Measurements from ENCODE around the gene SMAGP.
"Not testable (repeated sequence)": the region's sequence is repeated elsewhere in the genome, so short reads cannot be mapped to it uniquely, and the experiment has no call there.

SMAGP gene

GRCh38 chr12:51264297-51264696 lies 5.9 kb downstream of the SMAGP start:
- no peak for DNase-seq (ENCODE audit: low read depth)

DNA sequence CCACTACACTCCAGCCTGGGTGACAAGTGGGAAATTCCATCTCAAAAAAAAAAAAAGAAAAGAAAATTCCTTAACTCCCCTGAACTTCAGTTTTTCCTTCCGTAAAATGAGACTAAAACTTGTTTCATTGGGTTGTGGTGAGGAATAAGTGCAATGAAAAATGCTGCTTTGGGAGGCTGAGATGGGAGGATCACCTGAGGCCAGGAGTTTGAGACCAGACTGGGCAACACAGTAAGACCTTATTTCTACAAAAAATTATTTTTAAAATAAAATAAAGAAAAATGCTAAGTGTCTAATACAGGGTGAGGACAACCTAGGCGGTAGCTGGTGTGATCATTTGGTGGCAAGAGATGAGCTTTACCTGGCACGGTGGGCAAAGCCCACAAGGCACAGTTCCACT lies 6.9 kb downstream of the SMAGP start:
- no peak for DNase-seq (ENCODE audit: low read depth)

GRCh38 chr12:51262758-51263177 lies 7.4 kb downstream of the SMAGP start:
- no peak for DNase-seq (ENCODE audit: low read depth)

DNA sequence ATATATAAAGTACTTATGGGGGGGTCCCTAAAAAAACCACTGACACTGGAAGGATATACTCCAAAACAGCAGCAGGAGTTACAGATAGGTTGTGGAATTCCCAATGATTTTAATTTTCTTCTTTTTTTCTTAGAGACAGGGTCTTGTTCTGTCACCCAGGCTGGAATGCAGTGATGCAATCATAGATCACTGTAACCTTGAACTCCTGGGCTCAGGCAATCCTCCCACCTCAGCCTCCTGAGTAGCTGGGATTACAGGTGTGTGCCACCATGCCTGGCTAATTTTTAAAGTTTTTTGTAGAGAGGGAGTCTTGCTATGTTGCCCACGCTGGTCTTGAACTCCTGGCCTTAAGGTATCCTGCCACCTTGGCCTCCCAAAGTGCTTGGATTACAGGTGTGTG lies 10.6 kb downstream of the SMAGP start:
- DNase-seq (ENCODE audit: low read depth) = not testable (repeated sequence)

DNA sequence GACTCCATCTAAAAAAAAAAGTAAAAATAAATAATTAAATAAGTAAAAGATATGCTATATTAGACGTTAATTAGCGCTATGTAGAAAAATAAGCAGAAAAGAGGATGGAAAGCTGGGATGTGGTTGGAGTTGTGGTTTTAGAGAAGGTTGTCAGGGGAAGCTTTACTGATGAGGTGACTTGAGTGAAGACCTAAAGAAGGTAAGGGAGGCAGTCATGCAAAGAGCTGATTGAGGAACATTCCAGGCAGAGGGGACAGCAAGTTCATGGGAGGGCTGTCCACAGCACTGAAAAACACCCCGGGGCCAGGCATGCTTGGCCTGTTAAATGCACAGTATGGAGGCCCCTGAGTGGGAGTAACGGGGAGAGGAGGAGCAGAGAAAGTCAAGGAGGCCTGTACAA lies 15.7 kb downstream of the SMAGP start:
- DNase-seq (ENCODE audit: low read depth) = no peak

GRCh38 chr12:51253276-51253675 lies 16.9 kb downstream of the SMAGP start:
- DNase-seq (ENCODE audit: low read depth) = no peak

GRCh38 chr12:51247523-51248206 lies 22.6 kb downstream of the SMAGP start:
- no peak for DNase-seq (ENCODE audit: low read depth)

- DNase-seq (ENCODE audit: low read depth) = no peak
Measured at GRCh38 chr12:51246254-51246853, 23.9 kb downstream of the SMAGP start.

DNA sequence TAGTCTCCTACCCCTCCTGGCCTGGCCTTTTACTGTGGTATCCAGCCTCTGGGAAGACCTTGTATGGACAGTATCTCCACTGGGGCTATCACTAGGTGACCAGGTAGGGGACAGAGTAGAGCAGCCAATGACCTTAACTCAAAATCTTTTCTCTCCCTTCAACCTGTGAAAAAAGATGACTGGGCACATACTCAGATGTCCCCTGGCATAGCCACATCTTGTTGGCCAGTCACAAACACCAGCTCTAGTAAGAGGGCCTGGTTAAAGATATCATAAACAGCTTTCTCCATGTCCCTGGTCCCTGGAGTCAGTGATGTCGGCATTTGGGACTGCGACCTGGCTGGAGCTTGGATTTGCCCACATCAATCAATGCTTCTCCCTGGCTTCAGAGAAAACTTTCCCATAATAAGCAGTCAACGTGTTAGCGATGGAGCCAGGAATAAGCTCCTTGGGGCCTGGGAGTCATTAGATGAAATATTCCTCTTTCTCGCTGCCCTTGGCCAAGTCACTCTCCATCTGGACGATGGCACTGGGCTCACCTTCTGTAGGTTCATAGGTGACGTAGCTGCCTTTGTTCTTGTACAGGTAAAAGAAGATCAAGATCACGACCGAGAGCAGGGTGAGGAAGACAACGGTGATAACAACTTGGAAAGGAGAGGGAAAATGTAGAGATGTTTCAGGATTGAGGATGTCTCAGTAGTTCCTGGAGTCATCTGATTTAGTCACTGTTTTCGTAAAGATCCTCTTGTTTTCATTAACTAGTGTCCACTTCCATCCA lies 24.6 kb downstream of the SMAGP start:
- no peak for DNase-seq (ENCODE audit: low read depth)

GRCh38 chr12:51244269-51244668 lies 25.9 kb downstream of the SMAGP start:
- DNase-seq (ENCODE audit: low read depth) = no peak

DNA sequence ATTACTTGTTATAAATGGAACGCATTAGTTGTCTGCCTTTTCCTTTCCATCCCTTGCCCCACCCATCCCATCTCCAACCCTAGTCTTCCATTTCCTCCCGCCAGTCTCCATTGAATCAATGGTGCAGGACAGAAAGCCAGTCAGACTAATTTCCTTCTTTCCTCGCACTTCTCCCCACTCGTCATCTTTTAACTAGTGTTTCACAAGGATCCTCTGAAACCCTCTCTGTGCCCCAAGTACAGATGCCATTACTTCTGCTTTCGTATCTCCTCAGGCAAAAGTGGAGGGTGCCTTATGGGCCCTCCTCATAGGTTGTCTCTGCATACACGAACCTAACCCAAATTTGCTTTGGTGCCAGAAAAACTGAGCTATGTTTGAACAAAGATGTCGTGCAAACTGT lies 27.3 kb downstream of the SMAGP start:
- no peak for DNase-seq (ENCODE audit: low read depth)

DNA sequence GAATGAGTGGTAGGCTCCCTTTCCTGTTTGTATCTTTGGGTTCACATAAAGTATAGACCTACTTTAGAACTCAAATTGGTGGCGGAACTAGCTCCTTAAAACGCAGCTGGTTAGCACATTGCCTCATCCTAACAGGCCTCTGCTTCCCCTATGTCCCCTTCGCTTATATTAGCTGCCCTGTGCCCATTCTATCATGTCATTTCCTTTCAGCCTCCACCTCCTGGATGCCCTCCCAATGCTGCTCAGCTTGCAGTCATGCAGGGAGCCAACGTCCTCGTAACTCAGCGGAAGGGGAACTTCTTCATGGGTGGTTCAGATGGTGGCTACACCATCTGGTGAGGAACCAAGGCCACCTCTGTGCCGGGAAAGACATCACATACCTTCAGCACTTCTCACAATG lies 28.1 kb downstream of the SMAGP start:
- DNase-seq (ENCODE audit: low read depth) = no peak

DNA sequence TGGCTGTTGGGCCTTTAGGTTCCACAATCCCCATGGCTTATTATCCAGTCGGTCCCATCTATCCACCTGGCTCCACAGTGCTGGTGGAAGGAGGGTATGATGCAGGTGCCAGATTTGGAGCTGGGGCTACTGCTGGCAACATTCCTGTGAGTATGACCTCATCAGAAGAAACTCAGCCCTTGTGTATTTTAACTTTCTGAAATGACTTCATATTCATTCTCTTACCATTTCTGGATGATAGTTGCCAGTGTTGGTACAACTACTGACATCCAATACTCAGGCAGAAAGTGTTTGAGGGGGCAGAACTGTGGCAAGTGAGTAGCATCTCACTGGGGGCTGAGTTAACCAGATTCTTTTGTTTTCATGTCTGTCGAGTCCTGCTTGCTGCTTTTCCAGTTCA lies 29.2 kb downstream of the SMAGP start:
- DNase-seq (ENCODE audit: low read depth) = no peak

DNA sequence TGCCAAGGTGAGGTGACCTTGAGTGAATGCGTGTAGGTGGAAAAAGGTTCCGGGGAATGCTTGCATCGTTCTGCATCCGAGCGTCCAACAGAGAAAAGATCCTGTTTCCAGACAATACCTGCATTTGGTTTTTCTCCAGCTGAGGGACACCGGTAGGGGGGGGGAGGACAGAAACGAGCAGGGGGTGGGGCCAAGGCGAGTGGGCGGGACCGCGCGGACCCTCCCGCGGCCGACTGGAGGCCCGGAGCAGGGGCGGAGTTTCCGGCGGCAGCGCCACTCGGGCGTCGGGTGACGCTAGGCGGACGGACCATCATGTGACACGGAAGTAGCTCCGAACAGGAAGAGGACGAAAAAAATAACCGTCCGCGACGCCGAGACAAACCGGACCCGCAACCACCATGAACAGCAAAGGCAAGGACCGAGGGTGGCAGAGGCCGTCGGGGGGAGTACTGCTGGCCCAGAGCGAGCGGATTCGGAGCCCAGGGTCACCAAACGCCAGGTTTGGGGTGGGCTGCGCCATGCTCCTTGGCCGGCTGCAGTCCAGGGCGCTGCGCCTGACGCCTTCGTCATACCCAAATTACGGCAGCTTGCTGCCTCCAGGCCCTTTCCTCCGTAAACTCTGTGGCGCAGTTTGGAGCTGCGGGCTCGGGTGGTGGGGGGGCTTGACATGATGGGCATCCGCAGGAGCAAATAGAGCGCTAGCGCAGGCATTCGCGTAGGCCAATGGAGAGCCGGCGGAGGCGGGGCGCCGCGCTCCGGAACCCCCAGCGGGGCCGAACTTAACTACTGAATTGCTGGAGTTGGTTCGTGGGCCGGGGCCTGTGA lies 31.5 kb downstream of the SMAGP start, which contains the start of gene DAZAP2:
DAZAP2 (plus strand) TSS at position 317 of the 825 bp plus-strand sequence; CDS start at position 399, 82 bp downstream.
- peak; percentile 81 for DNase-seq (ENCODE audit: low read depth)

- DNase-seq (ENCODE audit: low read depth) = no peak
Measured at GRCh38 chr12:51238037-51238509, 32.1 kb downstream of the SMAGP start.

DNA sequence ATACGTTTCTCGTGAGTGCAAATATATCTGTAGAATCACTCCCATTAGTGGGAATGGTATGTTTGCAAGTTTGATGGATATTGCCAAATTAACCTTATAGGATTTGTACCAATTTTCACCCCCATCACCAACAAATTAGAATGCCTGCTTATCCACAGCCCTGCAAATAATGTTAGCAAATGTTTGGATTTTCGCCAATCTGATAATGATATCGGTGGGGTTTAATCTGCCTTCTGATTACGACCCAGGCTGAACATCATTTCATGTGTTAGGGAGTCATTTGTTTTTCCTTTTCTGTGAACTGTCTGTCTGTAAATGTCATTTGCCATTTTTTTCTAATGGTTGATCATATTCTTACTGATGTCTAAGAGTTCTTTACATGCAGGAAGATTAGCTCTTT lies 35.7 kb downstream of the SMAGP start:
- DNase-seq (ENCODE audit: low read depth) = no peak

DNA sequence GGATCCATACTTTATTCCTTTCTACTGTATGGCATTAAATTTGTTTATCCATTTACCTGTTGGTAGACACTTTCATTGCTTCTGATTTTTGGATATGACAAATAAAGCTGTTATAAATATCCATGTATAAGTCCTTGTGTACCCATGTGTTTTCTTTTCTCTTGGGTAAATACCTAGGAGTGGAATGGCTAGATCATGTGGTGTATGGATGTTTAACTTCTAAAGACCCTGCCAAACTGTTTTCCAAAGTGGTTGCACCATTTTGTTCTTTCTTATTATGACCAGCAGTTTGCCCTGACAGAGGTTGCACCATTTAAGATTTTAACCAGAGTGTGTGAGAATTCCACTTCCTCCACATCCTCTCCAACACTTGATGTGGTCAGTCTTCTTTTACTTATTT lies 37.6 kb downstream of the SMAGP start:
- DNase-seq (ENCODE audit: low read depth) = no peak

- DNase-seq (ENCODE audit: low read depth) = no peak
Measured at GRCh38 chr12:51229116-51229809, 41.0 kb downstream of the SMAGP start.

- DNase-seq (ENCODE audit: low read depth) = no peak
Measured at GRCh38 chr12:51227962-51228361, 42.3 kb downstream of the SMAGP start.

DNA sequence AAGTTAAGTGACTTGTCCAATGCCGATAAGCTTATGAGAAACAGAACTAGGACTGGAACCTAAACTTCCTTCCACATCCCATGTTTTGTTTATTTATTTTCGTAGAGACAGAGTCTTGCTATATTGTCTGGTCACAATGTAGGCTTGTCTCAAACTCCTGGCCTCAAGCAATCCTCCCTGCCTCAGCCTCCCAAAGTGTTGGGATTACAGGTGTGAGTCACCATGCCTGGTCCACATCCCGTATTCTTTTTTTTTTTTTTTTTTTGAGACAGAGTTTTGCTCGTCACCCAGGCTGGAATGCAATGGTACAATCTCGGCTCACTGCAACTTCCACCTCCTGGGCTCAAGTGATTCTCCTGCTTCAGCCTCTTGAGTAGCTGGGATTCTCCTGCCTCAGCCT lies 43.1 kb downstream of the SMAGP start:
- not testable (repeated sequence) for DNase-seq (ENCODE audit: low read depth)

DNA sequence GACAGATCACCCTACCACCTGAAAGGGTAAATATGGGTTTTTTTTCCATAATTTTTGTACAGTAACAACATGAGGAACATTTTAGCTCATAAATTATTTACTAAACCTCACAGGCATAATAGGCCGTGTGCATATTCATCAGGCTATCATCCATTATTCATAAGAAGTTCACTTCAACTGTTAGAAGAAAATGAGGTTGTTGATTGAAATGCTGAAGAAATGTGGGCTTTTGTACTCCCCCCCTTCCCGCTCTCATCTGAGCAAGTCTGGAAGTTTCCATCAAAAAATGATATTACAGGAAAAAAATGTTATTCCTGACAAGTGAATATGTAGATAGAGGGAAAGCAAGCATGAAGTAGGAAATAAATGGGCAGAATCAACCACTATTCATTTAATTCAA lies 44.4 kb downstream of the SMAGP start:
- DNase-seq (ENCODE audit: low read depth) = no peak

Data from HS-27A (cell line).